A673 (cell line): ENCODE measurements around the gene CYP20A1.

ENCODE experiments used
- EZH2 ChIP-seq: fragments of 200-600 bp; sonication (generic); IDR thresholded peaks from 2 replicates; pipeline ENCODE4 v1.6.1; 2017; ENCODE audit warnings: borderline replicate concordance, low read depth, mild to moderate bottlenecking, mixed read lengths, antibody characterized with exemption, low read length; ENCODE audit not compliant: poor library complexity, severe bottlenecking
- TF ChIP-seq, protein P1 (sequence below): fragments of 300-800, 200-600 bp; sonication (generic); conservative IDR thresholded peaks from 2 replicates; pipeline ENCODE4 v1.5.1; 2017; ENCODE audit warnings: low read depth, mild to moderate bottlenecking, antibody characterized with exemption, low read length, moderate library complexity, mixed read lengths

DNA sequence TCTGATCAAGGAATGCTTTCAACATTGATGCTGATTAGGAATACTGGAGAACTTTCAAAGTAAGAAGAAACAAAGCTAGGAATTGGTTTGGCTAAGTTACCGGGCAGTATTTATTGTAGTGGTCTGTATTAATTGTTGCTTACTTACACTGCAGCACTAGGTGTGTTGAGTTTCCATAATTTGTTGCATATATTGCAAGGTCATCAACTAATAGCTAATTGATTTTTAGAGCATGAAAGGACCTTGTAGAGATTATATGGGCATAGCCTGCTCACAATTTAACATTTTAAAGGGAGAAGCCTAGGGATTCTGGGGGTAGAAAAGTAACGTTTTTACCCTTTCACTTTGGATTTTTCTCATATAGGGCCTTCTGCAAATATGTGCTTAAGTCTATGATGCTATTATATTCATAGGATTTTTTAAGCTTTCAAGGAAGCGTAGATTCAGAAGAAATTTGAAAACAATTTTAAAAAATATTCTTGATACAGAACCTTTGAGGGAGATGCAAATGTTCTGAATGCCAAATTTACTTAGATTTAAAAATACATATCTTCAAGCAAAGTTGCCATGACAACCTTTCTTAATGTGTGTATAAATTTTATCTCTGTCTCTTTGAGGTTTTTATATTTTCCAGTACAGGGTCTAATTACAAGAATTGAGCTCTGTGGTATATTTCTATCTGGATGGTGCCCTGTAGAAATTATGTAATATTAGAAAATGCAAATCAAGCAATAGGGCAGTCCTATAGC, 72.0 kb downstream of the CYP20A1 start:
- TF ChIP-seq, protein P1, sequence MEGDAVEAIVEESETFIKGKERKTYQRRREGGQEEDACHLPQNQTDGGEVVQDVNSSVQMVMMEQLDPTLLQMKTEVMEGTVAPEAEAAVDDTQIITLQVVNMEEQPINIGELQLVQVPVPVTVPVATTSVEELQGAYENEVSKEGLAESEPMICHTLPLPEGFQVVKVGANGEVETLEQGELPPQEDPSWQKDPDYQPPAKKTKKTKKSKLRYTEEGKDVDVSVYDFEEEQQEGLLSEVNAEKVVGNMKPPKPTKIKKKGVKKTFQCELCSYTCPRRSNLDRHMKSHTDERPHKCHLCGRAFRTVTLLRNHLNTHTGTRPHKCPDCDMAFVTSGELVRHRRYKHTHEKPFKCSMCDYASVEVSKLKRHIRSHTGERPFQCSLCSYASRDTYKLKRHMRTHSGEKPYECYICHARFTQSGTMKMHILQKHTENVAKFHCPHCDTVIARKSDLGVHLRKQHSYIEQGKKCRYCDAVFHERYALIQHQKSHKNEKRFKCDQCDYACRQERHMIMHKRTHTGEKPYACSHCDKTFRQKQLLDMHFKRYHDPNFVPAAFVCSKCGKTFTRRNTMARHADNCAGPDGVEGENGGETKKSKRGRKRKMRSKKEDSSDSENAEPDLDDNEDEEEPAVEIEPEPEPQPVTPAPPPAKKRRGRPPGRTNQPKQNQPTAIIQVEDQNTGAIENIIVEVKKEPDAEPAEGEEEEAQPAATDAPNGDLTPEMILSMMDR = no peak
- TF ChIP-seq EZH2 = no peak
